CD14-positive monocyte (primary cell): Measurements from ENCODE around the gene BRICD5. TPM values are rescaled to one million over a fixed set of nuclear protein-coding genes. Genes with fewer than 3 reads are reported as not detected.

Experiments used
- DNase-seq, 3 donors: peaks; one replicate each; pipeline ENCODE4 v3.0.0-alpha.2; 2011 to 2022
- H2AFZ ChIP-seq: 2 replicates; pipeline ENCODE4 v1.6.0; 2012; ENCODE audit warnings: mild to moderate bottlenecking, low read depth, low read length, inconsistent platforms; ENCODE audit not compliant: insufficient read depth, poor library complexity, severe bottlenecking
- H3K27ac ChIP-seq, 2 donors: 1 replicate in 1 of 2; 2 replicates in 1 of 2; pipeline ENCODE4 v1.5.1; 2012 to 2013; ENCODE audit warnings: low read length in 2 of 2, control low read depth in 1 of 2, inconsistent platforms in 1 of 2, low read depth in 1 of 2, mild to moderate bottlenecking in 1 of 2
- H3K27me3 ChIP-seq, 2 donors: one replicate each; pipeline versions ENCODE4 v1.6.0 to v1.6.1; 2011 to 2013; ENCODE audit warnings: low read length in 2 of 2; ENCODE audit not compliant: control insufficient read depth in 2 of 2, insufficient read depth in 2 of 2
- H3K36me3 ChIP-seq, 2 donors: replicated peaks in 1 of 2; 1 replicate in 1 of 2; 2 replicates in 1 of 2; pipeline versions ENCODE4 v1.5.1 to v1.6.1; 2012 to 2013; ENCODE audit warnings: low read length in 2 of 2, control low read depth in 1 of 2, inconsistent platforms in 1 of 2, mild to moderate bottlenecking in 1 of 2; ENCODE audit not compliant: insufficient read depth in 2 of 2, control insufficient read depth in 1 of 2
- H3K4me1 ChIP-seq, 2 donors: 1 replicate in 1 of 2; 2 replicates in 1 of 2; pipeline versions ENCODE4 v1.5.1 to v1.6.1; 2012 to 2013; ENCODE audit warnings: low read length in 2 of 2, control low read depth in 1 of 2, inconsistent platforms in 1 of 2, mild to moderate bottlenecking in 1 of 2, moderate library complexity in 1 of 2; ENCODE audit not compliant: insufficient read depth in 2 of 2, control insufficient read depth in 1 of 2
- H3K4me2 ChIP-seq: replicated peaks from 2 replicates; pipeline ENCODE3; 2012; ENCODE audit warnings: low read length, moderate library complexity, mild to moderate bottlenecking; ENCODE audit not compliant: poor library complexity, severe bottlenecking; ENCODE audit errors: extremely low read depth
- H3K4me3 ChIP-seq, 3 experiments: fragments of 200-600 bp in 1 of 3; sonication (generic) in 1 of 3; replicated peaks in 1 of 3; 1 replicate in 2 of 3; 2 replicates in 1 of 3; pipeline ENCODE4 v1.5.1; 2011 to 2013; ENCODE audit warnings: low read length in 3 of 3, mild to moderate bottlenecking in 3 of 3, control low read depth in 2 of 3, low read depth in 2 of 3, inconsistent platforms in 1 of 3, moderate library complexity in 1 of 3
- H3K79me2 ChIP-seq: 2 replicates; pipeline ENCODE4 v1.6.0; 2012; ENCODE audit warnings: mild to moderate bottlenecking, control low read depth, inconsistent platforms, low read length, moderate library complexity; ENCODE audit not compliant: insufficient read depth
- H3K9ac ChIP-seq: 2 replicates; pipeline ENCODE4 v1.6.0; 2017; ENCODE audit warnings: low read length, mild to moderate bottlenecking; ENCODE audit not compliant: insufficient read depth, poor library complexity, severe bottlenecking
- H3K9me3 ChIP-seq, 2 donors: replicated peaks in 1 of 2; 1 replicate in 1 of 2; 2 replicates in 1 of 2; pipeline versions ENCODE4 v1.5.1 to v1.6.1; 2012 to 2013; ENCODE audit warnings: low read length in 2 of 2, control low read depth in 1 of 2; ENCODE audit not compliant: control insufficient read depth in 1 of 2, insufficient read depth in 1 of 2
- H4K20me1 ChIP-seq: 2 replicates; pipeline ENCODE4 v1.6.0; 2012; ENCODE audit warnings: mild to moderate bottlenecking, low read length, control low read depth, moderate library complexity; ENCODE audit not compliant: insufficient read depth
- H3K27ac Mint-ChIP-seq, 7 donors: one replicate each; pipeline ENCODE4 v1.8.0; 2020; ENCODE audit warnings: mild to moderate bottlenecking in 7 of 7, mixed read lengths in 7 of 7, moderate library complexity in 6 of 7, inconsistent platforms in 2 of 7
- H3K27me3 Mint-ChIP-seq, 3 donors: one replicate each; pipeline ENCODE4 v1.8.0; 2021 to 2022; ENCODE audit warnings: low read depth in 3 of 3, mild to moderate bottlenecking in 3 of 3, mixed read lengths in 3 of 3, moderate library complexity in 3 of 3, inconsistent platforms in 1 of 3
- H3K36me3 Mint-ChIP-seq, 2 donors: one replicate each; pipeline ENCODE4 v1.8.0; 2020; ENCODE audit warnings: mixed read lengths in 2 of 2, inconsistent platforms in 1 of 2, mild to moderate bottlenecking in 1 of 2
- H3K4me1 Mint-ChIP-seq: one replicate; pipeline ENCODE4 v1.8.0; 2020; ENCODE audit warnings: mild to moderate bottlenecking, mixed read lengths
- H3K4me3 Mint-ChIP-seq, 2 donors: one replicate each; pipeline ENCODE4 v1.8.0; 2020; ENCODE audit warnings: mild to moderate bottlenecking in 2 of 2, mixed read lengths in 2 of 2, moderate library complexity in 1 of 2
- H3K9me3 Mint-ChIP-seq, 7 donors: one replicate each; pipeline ENCODE4 v1.8.0; 2020 to 2022; ENCODE audit warnings: mixed read lengths in 7 of 7, mild to moderate bottlenecking in 6 of 7, moderate library complexity in 6 of 7, inconsistent platforms in 2 of 7
- CTCF ChIP-seq: fragments of 200-600 bp; IDR thresholded peaks from one replicate; pipeline ENCODE4 v1.8.0; 2022; ENCODE audit warnings: antibody characterized with exemption, mild to moderate bottlenecking
- whole genome bisulfite sequencing: methylation state at CpG from one replicate; pipeline ENCODE4 v1.1.5; 2013; ENCODE audit warnings: missing lambda C conversion rate; ENCODE audit not compliant: insufficient coverage; 5-methylcytosine and 5-hydroxymethylcytosine counted together
- intact Hi-C, 2 donors: fragments of 100-400 bp; cut with micrococcal nuclease; formaldehyde crosslinking; loops; one replicate each; pipeline versions ENCODE4 v1.15.0 to v1.15.1; 2023
- polyA plus RNA-seq, 3 donors: library from polyadenylated mRNA; depleted of rRNA in 1 of 3; unstranded in 2 of 3; stranded (reverse) in 1 of 3; fragments of 300-500 nt in 2 of 3; fragments of >200 nt in 1 of 3; fragmentation: Illumina TruSeq in 2 of 3; gene quantifications; 1 replicate in 2 of 3; 2 replicates in 1 of 3; pipeline ENCODE4 v1.2.3, GENCODE V29; 2012 to 2021

BRICD5 gene
- polyA plus RNA-seq, 3 donors: 8.8 TPM; not detected in 2

- DNase-seq: no peak
- no peak overlapping the region for H2AFZ ChIP-seq
- WGBS: 100% methylated on average over 9 of the region's 13 CpGs
- no peak overlapping the region for H3K27ac ChIP-seq
- peaks cover 70% of the 10 kb centered on the region for H3K79me2 ChIP-seq
- H3K4me3 ChIP-seq: no peak overlapping the region
- Mint-ChIP-seq H3K9me3 (peaks cover 0 to 14% (median 4%) of the 10 kb centered on the region in 7 donors), H3K36me3 (peaks cover 10 to 32% of the 10 kb centered on the region in 2 donors), H3K4me1 (peaks cover 3% of the 10 kb centered on the region), H3K4me3 (no peak overlapping the region), H3K27me3 (peaks cover 0 to 2% (median 0%) of the 10 kb centered on the region in 3 donors), H3K27ac (no peak overlapping the region)
- peaks cover 75% of the 10 kb centered on the region for H4K20me1 ChIP-seq
- no peak overlapping the region for H3K4me2 ChIP-seq
- peaks cover 0 to 7% of the 10 kb centered on the region in 2 donors for H3K9me3 ChIP-seq
- intact Hi-C loops: no loop called here
- H3K27me3 ChIP-seq: no peaks in the 10 kb centered on the region
- no peak for TF ChIP-seq CTCF
- H3K36me3 ChIP-seq: peaks cover 25 to 29% of the 10 kb centered on the region in 2 donors
- no peak overlapping the region for H3K9ac ChIP-seq
- H3K4me1 ChIP-seq: peaks cover 0 to 5% of the 10 kb centered on the region in 2 donors
Observed at GRCh38 chr16:2162676-2163118, 48.0 kb downstream of the BRICD5 start.

DNA sequence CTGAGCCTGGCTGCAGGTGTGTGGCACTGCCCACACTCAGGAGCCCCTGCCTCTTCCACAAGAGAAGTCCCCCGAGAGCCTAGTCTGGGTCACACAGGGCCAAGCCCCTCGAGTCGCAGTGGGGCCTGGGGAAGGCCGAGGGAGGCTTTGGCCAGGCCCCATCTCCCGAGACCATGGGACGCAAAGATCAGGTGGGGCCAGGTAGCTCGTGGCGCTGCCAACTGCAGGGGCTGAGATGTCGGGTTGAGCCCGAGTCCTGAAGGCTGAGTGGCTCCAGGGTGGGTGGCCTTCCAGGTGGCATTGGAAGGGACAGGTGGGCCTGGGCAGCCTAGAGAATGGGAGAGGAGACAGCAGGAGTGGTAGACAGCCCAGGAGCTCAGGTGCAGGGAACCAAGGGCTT lies 48.8 kb downstream of the BRICD5 start:
- no peaks in the 10 kb centered on the region for H3K27me3 ChIP-seq
- no peak overlapping the region for H2AFZ ChIP-seq
- H3K4me1 ChIP-seq: peaks cover 5 to 13% of the 10 kb centered on the region in 2 donors
- peak overlapping the region in 2 of 7 donors; percentile 62 to 71 for H3K27ac Mint-ChIP-seq
- peaks cover 0 to 14% (median 4%) of the 10 kb centered on the region in 7 donors for H3K9me3 Mint-ChIP-seq
- WGBS: 99% methylated on average over 10 of the region's 10 CpGs
- H3K4me2 ChIP-seq: no peak overlapping the region
- peaks cover 0 to 2% (median 0%) of the 10 kb centered on the region in 3 donors for H3K27me3 Mint-ChIP-seq
- peaks cover 10% of the 10 kb centered on the region for H3K4me1 Mint-ChIP-seq
- DNase-seq: no peak
- peaks cover 78% of the 10 kb centered on the region for H3K79me2 ChIP-seq
- H3K36me3 ChIP-seq: peaks cover 17 to 21% of the 10 kb centered on the region in 2 donors
- intact Hi-C loops: no loop called here
- H3K27ac ChIP-seq: no peak overlapping the region
- H3K9me3 ChIP-seq: peaks cover 0 to 7% of the 10 kb centered on the region in 2 donors
- no peak overlapping the region for H3K4me3 ChIP-seq
- H3K4me3 Mint-ChIP-seq: no peak overlapping the region
- H3K9ac ChIP-seq: no peak overlapping the region
- TF ChIP-seq CTCF: no peak
- peaks cover 10 to 26% of the 10 kb centered on the region in 2 donors for H3K36me3 Mint-ChIP-seq
- H4K20me1 ChIP-seq: peaks cover 83% of the 10 kb centered on the region
